ENCODE data around the gene POLQ.

POLQ gene

DNA sequence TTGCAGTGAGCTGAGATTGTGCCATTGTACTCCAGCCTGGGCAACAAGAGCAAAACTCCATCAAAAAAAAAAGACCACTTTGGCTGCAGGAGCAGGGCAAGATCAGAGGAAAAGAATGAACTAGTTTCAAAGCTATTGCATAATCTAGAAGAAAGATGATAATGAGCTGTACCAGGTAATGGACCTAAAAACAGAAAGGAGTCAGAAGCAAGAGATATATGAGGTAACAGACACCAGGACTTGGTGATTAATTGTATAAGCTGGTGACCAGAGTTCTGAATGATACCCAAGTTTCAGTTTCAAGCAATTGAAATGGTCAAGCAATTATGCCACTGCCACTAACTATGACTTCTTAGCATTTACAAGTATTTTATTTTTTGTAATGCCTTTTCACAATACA, 2.9 kb downstream of the POLQ start:
- TF ChIP-seq TAF1 (IDR thresholded peaks at IDR 0.05; ENCODE audit: borderline replicate concordance, insufficient read depth, low read length) (no peak), REST (IDR thresholded peaks at IDR 0.05; ENCODE audit: insufficient read depth in 1 of 2, low read depth in 2 of 2, low read length in 2 of 2) (no peak)

DNA sequence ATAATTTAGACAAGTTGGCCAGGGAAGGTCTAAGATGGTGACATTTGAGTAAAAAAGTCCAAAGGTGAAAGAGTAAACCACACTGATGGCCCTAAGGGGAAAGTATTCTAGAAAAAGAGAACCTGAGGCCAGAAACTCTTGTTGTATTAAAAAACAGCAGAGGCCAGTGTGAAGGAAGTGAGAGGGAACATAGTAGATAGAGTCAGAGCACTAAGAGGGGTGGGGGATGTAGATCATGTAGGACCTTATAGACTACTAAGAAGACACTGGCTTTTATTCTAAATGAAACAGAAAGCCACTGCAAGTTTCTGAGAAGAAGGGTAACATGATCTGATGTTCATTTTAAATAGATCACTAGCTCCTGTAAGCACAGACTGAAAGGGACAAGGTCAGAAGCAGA, 14.5 kb downstream of the POLQ start:
- TF ChIP-seq SIN3A (IDR thresholded peaks at IDR 0.05; ENCODE audit: borderline replicate concordance, insufficient read depth, low read length), result no peak
- TF ChIP-seq FOXP2 (optimal IDR thresholded peaks at IDR 0.05; ENCODE audit: borderline replicate concordance, extremely low read depth, extremely low read length, insufficient read depth), result no peak
- TF ChIP-seq REST (IDR thresholded peaks at IDR 0.05; ENCODE audit: insufficient read depth in 1 of 2, low read depth in 2 of 2, low read length in 2 of 2), result no peak
- TF ChIP-seq TAF1 (IDR thresholded peaks at IDR 0.05; ENCODE audit: borderline replicate concordance, insufficient read depth, low read length), result no peak
- no peak for TF ChIP-seq POLR2AphosphoS5 (IDR thresholded peaks at IDR 0.05; ENCODE audit: low read depth, low read length)

GRCh38 chr3:121529308-121529707, 16.5 kb downstream of the POLQ start:
- no peak for TF ChIP-seq SIN3A (IDR thresholded peaks at IDR 0.05; ENCODE audit: borderline replicate concordance, insufficient read depth, low read length)
- TF ChIP-seq FOXP2 (optimal IDR thresholded peaks at IDR 0.05; ENCODE audit: borderline replicate concordance, extremely low read depth, extremely low read length, insufficient read depth), result no peak
- no peak for TF ChIP-seq POLR2AphosphoS5 (IDR thresholded peaks at IDR 0.05; ENCODE audit: low read depth, low read length)
- TF ChIP-seq REST (IDR thresholded peaks at IDR 0.05; ENCODE audit: insufficient read depth in 1 of 2, low read depth in 2 of 2, low read length in 2 of 2), result no peak
- no peak for TF ChIP-seq TAF1 (IDR thresholded peaks at IDR 0.05; ENCODE audit: borderline replicate concordance, insufficient read depth, low read length)

DNA sequence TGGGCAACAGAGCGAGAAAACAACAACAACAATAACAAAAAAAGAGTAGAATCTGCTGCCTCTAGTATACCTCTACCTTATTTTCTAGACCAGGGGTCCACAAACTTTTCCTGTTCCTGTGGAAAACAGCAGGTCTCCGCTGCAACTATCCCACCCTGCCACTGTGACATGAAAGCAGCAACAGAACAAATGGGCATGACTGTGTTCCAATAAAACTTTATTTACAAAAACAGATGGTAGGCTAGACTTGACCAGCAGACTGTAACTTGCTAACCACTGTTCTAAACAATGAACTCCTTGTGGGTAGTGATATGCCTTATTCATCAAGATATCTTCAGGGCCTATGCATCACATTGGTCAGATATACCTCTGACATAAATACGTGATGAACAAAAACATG, 25.3 kb downstream of the POLQ start:
- TF ChIP-seq POLR2AphosphoS5 (IDR thresholded peaks at IDR 0.05; ENCODE audit: low read depth, low read length), result no peak

DNA sequence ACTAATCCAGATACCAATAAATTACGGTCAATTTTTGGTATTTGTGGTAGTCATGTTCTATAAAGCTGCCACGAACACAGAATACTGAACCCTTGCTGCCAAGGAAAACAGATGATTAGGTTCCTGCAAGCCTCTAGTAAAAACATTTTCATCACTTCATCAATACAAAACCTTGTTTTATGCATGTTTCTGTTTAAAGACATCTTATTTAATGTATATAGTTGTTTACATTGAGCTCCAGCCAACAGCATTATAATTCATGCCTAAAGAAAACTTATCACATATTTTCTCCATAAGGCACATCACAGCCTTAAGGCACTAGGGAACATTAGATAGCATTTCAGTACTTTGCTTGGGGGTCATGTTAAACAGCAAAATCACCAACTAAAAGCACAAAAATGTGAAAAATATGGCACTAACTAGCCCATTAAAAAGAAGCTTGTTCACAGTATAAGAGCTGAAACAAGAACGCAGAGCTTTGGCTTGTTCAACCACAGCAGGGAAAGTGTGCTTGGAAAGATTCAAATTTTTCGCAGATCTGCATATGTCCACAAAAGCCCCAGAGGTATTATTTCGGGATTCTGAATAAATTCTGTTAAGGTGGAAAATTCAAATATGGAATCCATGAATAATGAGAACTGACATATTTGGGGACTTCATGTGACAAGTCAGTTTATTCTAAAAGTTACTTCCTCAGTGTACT, 27.7 kb downstream of the POLQ start:
- no peak for TF ChIP-seq TAF1 (IDR thresholded peaks at IDR 0.05; ENCODE audit: borderline replicate concordance, insufficient read depth, low read length)
- no peak for TF ChIP-seq SIN3A (IDR thresholded peaks at IDR 0.05; ENCODE audit: borderline replicate concordance, insufficient read depth, low read length)
- TF ChIP-seq FOXP2 (optimal IDR thresholded peaks at IDR 0.05; ENCODE audit: borderline replicate concordance, extremely low read depth, extremely low read length, insufficient read depth), result no peak

GRCh38 chr3:121515862-121516261, 29.9 kb downstream of the POLQ start:
- no peak for TF ChIP-seq SIN3A (IDR thresholded peaks at IDR 0.05; ENCODE audit: borderline replicate concordance, insufficient read depth, low read length)

GRCh38 chr3:121515313-121515712, 30.5 kb downstream of the POLQ start:
- TF ChIP-seq REST (IDR thresholded peaks at IDR 0.05; ENCODE audit: insufficient read depth in 1 of 2, low read depth in 2 of 2, low read length in 2 of 2) (no peak), SIN3A (IDR thresholded peaks at IDR 0.05; ENCODE audit: borderline replicate concordance, insufficient read depth, low read length) (no peak), POLR2AphosphoS5 (IDR thresholded peaks at IDR 0.05; ENCODE audit: low read depth, low read length) (no peak), FOXP2 (optimal IDR thresholded peaks at IDR 0.05; ENCODE audit: borderline replicate concordance, extremely low read depth, extremely low read length, insufficient read depth) (no peak)
